ENCODE results near the gene CHST8.

Gene CHST8

DNA sequence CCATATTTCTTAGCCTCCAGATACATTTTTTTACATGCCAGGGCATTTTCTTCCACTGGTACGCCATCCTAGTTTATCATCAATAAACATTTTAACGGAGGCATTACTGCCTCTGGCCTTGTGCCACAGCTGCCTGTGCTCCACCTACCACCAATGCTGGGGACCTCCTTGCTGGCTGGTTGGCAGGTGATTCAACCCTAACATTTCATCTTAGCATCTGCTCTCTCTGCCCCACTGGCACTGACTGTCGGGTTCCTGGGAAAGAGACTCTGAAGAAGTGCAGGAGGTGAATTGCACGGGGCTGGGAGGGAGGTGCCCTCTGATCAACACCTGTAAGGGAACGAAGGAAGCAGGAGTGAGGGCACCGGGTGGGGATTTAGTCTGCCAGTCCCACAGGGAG lies 123.5 kb downstream of the CHST8 start:
- no peak overlapping the region for H3K4me3 ChIP-seq (replicated peaks; ENCODE audit: low read depth, low read length)
- TF ChIP-seq, protein P1, sequence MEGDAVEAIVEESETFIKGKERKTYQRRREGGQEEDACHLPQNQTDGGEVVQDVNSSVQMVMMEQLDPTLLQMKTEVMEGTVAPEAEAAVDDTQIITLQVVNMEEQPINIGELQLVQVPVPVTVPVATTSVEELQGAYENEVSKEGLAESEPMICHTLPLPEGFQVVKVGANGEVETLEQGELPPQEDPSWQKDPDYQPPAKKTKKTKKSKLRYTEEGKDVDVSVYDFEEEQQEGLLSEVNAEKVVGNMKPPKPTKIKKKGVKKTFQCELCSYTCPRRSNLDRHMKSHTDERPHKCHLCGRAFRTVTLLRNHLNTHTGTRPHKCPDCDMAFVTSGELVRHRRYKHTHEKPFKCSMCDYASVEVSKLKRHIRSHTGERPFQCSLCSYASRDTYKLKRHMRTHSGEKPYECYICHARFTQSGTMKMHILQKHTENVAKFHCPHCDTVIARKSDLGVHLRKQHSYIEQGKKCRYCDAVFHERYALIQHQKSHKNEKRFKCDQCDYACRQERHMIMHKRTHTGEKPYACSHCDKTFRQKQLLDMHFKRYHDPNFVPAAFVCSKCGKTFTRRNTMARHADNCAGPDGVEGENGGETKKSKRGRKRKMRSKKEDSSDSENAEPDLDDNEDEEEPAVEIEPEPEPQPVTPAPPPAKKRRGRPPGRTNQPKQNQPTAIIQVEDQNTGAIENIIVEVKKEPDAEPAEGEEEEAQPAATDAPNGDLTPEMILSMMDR (IDR thresholded peaks at IDR 0.05; ENCODE audit: low read depth, low read length, missing control alignments), result no peak
- DNase-seq (ENCODE audit: extremely low read depth, low read depth), result no peak

DNA sequence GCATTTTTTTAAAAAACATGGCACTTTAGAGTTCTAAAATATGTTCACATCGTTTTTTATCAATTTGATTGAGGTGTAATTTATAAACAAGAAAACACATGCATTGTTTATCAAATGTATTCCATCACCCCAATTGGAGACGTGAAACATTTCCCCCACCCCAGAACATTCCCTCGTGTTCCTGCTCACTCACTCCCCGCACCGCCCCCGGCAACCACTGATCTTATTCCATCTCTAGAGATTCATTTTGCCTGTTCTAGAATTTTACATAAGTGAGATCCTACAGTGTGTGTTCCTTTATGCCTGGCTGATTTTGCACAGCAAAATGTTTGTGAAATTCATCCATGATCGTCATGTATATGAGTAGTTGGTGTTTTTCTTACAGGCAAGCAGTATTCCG lies 124.4 kb downstream of the CHST8 start:
- H3K4me3 ChIP-seq (replicated peaks; ENCODE audit: low read depth, low read length), result no peak overlapping the region
- TF ChIP-seq, protein P1 (IDR thresholded peaks at IDR 0.05; ENCODE audit: low read depth, low read length, missing control alignments), result no peak
- no peak for DNase-seq (ENCODE audit: extremely low read depth, low read depth)

DNA sequence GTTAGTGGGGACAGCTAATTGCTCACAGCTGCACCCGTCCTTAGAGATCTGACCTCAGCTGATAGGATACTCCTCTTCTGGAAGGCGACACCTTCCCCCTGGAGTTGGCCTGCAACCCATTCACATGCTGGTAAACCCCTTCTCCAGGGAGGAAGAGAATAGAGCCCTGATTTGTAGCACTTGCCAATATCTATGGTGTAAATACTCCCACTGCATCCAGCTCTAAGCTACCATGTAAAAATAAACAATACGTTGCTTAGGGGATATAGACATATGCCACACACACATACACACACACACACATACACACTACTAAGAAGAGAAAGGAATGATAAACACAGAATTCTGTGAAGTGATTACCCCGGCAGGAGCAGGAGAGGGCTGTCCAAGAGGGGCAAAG lies 125.5 kb downstream of the CHST8 start:
- no peak overlapping the region for H3K4me3 ChIP-seq (replicated peaks; ENCODE audit: low read depth, low read length)
- TF ChIP-seq, protein P1 (IDR thresholded peaks at IDR 0.05; ENCODE audit: low read depth, low read length, missing control alignments), result no peak
- DNase-seq (ENCODE audit: extremely low read depth, low read depth), result no peak

DNA sequence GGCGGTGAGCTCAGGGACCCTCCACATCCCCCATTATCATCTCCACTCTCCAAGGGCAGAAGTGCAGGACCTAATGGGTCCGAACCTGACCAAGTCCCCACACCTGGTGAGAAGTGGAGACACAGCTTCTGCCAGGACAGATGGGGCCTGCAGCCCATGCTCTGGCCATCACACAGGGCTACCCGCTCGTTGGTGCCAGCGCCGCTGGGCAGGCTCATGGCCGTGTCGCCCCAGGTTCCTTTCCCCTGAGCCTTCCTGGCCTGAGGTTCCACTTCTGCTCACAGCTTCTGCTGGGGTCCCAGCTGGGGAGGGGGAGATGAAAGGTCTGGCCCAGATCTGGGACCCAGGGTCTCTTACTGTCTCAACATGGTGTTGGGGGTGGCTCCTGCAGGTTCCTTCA lies 126.5 kb downstream of the CHST8 start:
- no peak for DNase-seq (ENCODE audit: extremely low read depth, low read depth)
- TF ChIP-seq, protein P1 (IDR thresholded peaks at IDR 0.05; ENCODE audit: low read depth, low read length, missing control alignments), result no peak
- no peak overlapping the region for H3K4me3 ChIP-seq (replicated peaks; ENCODE audit: low read depth, low read length)

DNA sequence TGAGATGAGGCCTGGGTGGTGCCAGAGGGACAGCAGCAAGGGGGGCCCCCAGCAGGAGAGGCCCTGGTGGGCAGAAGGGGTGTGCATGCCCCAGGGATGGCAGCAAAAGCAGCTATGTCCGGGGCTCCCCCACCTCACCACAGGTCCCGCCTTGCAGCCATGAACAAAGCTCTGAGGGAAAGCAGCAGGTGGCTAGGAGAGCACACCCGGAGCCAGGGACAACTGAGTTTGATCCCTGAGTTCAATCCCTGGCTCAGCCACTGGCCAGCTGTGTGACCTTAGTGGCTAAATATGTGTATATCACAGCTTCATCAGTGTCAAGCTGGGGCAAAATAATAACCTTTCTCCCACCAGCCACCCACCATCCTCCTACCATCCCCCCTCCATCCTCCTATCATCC lies 127.3 kb downstream of the CHST8 start:
- DNase-seq (ENCODE audit: extremely low read depth, low read depth), result no peak
- H3K4me3 ChIP-seq (replicated peaks; ENCODE audit: low read depth, low read length), result no peak overlapping the region

DNA sequence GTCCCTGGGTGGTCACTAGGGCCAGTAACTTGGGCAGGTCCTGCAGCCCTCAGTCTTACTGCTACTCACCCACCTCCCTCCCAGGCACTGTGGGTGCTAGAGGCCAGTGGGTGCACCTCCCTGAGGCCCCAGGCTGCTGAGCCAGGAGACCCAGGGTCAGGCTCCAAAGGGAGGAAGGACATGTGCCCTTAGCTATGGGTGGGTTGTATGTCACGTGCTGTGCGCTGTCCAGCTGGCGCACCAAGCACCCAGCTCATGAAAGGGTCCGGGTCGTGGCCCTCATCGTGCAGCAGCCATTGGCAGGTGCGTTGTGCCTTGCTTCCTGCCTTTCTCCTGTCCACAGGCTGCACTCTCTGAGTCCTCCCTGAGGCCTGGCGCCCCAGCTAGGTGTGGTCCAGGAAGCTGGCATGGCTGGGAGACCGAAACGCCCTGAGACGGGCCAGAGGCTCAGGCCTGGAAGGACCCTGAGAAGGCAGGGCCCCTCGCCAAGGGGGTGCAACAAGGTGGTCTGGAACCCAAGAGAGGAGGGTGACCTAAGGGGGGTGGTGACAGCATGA lies 127.9 kb downstream of the CHST8 start:
- no peak overlapping the region for H3K4me3 ChIP-seq (replicated peaks; ENCODE audit: low read depth, low read length)
- TF ChIP-seq, protein P1 (IDR thresholded peaks at IDR 0.05; ENCODE audit: low read depth, low read length, missing control alignments), result no peak
- no peak for DNase-seq (ENCODE audit: extremely low read depth, low read depth)

More for the DNA sequence above, 127.3 kb downstream of the CHST8 start:
- TF ChIP-seq, protein P1 (IDR thresholded peaks at IDR 0.05; ENCODE audit: low read depth, low read length, missing control alignments), result no peak

Data from HFF-Myc (cell line).